NT2/D1 (cell line): Measurements from ENCODE around the gene ATL3.
"Not testable (repeated sequence)": the region's sequence is repeated elsewhere in the genome, so short reads cannot be mapped to it uniquely, and the experiment has no call there.

ENCODE experiments used
- DNase-seq: peaks from one replicate; pipeline ENCODE4 v3.0.0-alpha.2; 2011; ENCODE audit warnings: low read depth, low spot score
- H3K27me3 ChIP-seq: 2 replicates; pipeline ENCODE4 v1.6.0; 2011; ENCODE audit warnings: mild to moderate bottlenecking; ENCODE audit not compliant: insufficient read length, insufficient read depth
- H3K36me3 ChIP-seq: 2 replicates; pipeline ENCODE4 v1.6.1; 2011; ENCODE audit warnings: mild to moderate bottlenecking, low read length, mixed read lengths; ENCODE audit not compliant: insufficient read depth, insufficient read length
- H3K4me1 ChIP-seq: 2 replicates; pipeline ENCODE4 v1.5.1; 2011; ENCODE audit not compliant: insufficient read depth, insufficient read length
- H3K4me3 ChIP-seq: 2 replicates; pipeline ENCODE4 v1.5.1; 2011; ENCODE audit warnings: low read depth; ENCODE audit not compliant: insufficient read length
- H3K9ac ChIP-seq: 2 replicates; pipeline ENCODE4 v1.6.0; 2011; ENCODE audit warnings: low read depth; ENCODE audit not compliant: insufficient read length
- H3K9me3 ChIP-seq: 2 replicates; pipeline ENCODE4 v1.5.1; 2011; ENCODE audit warnings: mild to moderate bottlenecking, low read length; ENCODE audit not compliant: insufficient read depth
- SUZ12 ChIP-seq: IDR thresholded peaks from 2 replicates; pipeline ENCODE4 v1.6.1; 2011; ENCODE audit not compliant: insufficient read length, insufficient read depth; ENCODE audit errors: extremely low read depth
- YY1 ChIP-seq: IDR thresholded peaks from 2 replicates; pipeline ENCODE4 v1.6.1; 2011; ENCODE audit not compliant: insufficient read length, insufficient read depth
- ZNF274 ChIP-seq: IDR thresholded peaks from 2 replicates; pipeline ENCODE4 v1.6.1; 2011; ENCODE audit warnings: mild to moderate bottlenecking, low read depth, low read length

The ATL3 gene

GRCh38 chr11:63686926-63687325, 15.8 kb upstream of the ATL3 start:
- Histone ChIP-seq H3K9me3 (no peaks in the 10 kb centered on the region), H3K9ac (no peak overlapping the region), H3K36me3 (peaks cover 2% of the 10 kb centered on the region), H3K4me1 (no peaks in the 10 kb centered on the region), H3K4me3 (no peak overlapping the region), H3K27me3 (no peaks in the 10 kb centered on the region)
- no peak for DNase-seq
- no peak for TF ChIP-seq SUZ12
- TF ChIP-seq ZNF274, result no peak
- TF ChIP-seq YY1, result no peak

GRCh38 chr11:63685158-63685721, 14.1 kb upstream of the ATL3 start:
- H3K27me3 ChIP-seq, H3K9me3 ChIP-seq, H3K4me3 ChIP-seq, H3K9ac ChIP-seq, H3K4me1 ChIP-seq, DNase-seq, H3K36me3 ChIP-seq: not testable (repeated sequence)

- Histone ChIP-seq H3K4me3 (peak overlapping the region; percentile 9), H3K4me1 (no peaks in the 10 kb centered on the region), H3K36me3 (no peaks in the 10 kb centered on the region), H3K27me3 (no peaks in the 10 kb centered on the region), H3K9me3 (no peaks in the 10 kb centered on the region), H3K9ac (peak overlapping the region; percentile 90)
- TF ChIP-seq ZNF274 (no peak), YY1 (no peak), SUZ12 (no peak)
- no peak for DNase-seq
Measured at GRCh38 chr11:63683133-63683991, 12.2 kb upstream of the ATL3 start.

- H3K4me3 ChIP-seq, result peak overlapping the region; percentile 68
- no peaks in the 10 kb centered on the region for H3K9me3 ChIP-seq
- no peaks in the 10 kb centered on the region for H3K36me3 ChIP-seq
- H3K27me3 ChIP-seq, result no peaks in the 10 kb centered on the region
- H3K4me1 ChIP-seq, result no peaks in the 10 kb centered on the region
- peak; percentile 36 for DNase-seq
- peak overlapping the region; percentile 90 for H3K9ac ChIP-seq
- TF ChIP-seq ZNF274 (no peak), YY1 (no peak), SUZ12 (no peak)
Measured at GRCh38 chr11:63682066-63683021, 11.2 kb upstream of the ATL3 start.

- TF ChIP-seq YY1, result no peak
- TF ChIP-seq SUZ12, result no peak
- TF ChIP-seq ZNF274, result no peak
- no peaks in the 10 kb centered on the region for H3K9me3 ChIP-seq
- peak; percentile 98 for DNase-seq
- H3K36me3 ChIP-seq, result no peaks in the 10 kb centered on the region
- peak within 1 kb of the TSS; percentile 68 for H3K4me3 ChIP-seq
- H3K4me1 ChIP-seq, result no peaks in the 10 kb centered on the region
- no peaks in the 10 kb centered on the region for H3K27me3 ChIP-seq
- peak within 1 kb of the TSS; percentile 90 for H3K9ac ChIP-seq
Measured at GRCh38 chr11:63681321-63682065, 10.3 kb upstream of the ATL3 start, which contains the start of gene RTN3. TSS of gene RTN3 (plus strand) at chr11:63681500. CDS start at chr11:63681637, 137 bp downstream.

- peak overlapping the region; percentile 54 for H3K9ac ChIP-seq
- no peaks in the 10 kb centered on the region for H3K9me3 ChIP-seq
- TF ChIP-seq ZNF274 (no peak), SUZ12 (no peak), YY1 (no peak)
- H3K36me3 ChIP-seq, result no peaks in the 10 kb centered on the region
- no peaks in the 10 kb centered on the region for H3K4me1 ChIP-seq
- no peaks in the 10 kb centered on the region for H3K27me3 ChIP-seq
- DNase-seq, result no peak
- H3K4me3 ChIP-seq, result peak overlapping the region; percentile 10
Measured at GRCh38 chr11:63680834-63681320, 9.7 kb upstream of the ATL3 start.
